Keratinocyte (primary cell): Measurements from ENCODE around the gene RAB34. TPM values are rescaled to one million over a fixed set of nuclear protein-coding genes. Genes with fewer than 3 reads are reported as not detected.

Source experiments
- DNase-seq: peaks from one replicate; pipeline ENCODE4 v3.0.0-alpha.2; 2011; ENCODE audit warnings: low read depth, missing footprints, low spot score
- FAIRE-seq: peaks from 2 replicates; lab custom pipeline; 2011; peaks lifted over from hg19 to GRCh38; lab: Jason Lieb, UNC
- H2AFZ ChIP-seq: 2 replicates; pipeline ENCODE4 v1.6.0; 2012; ENCODE audit warnings: low read length, control low read depth, inconsistent platforms; ENCODE audit not compliant: control insufficient read depth
- H3K27ac ChIP-seq: 2 replicates; pipeline ENCODE4 v1.5.1; 2011; ENCODE audit warnings: low read length; ENCODE audit not compliant: control insufficient read depth, insufficient read depth
- H3K27me3 ChIP-seq: 3 replicates; pipeline ENCODE4 v1.6.0; 2011; ENCODE audit warnings: low read length; ENCODE audit not compliant: control insufficient read depth, insufficient read depth; ENCODE audit errors: extremely low read depth
- H3K36me3 ChIP-seq, 2 experiments: 2 replicates in 1 of 2; 3 replicates in 1 of 2; pipeline ENCODE4 v1.5.1; 2011; ENCODE audit warnings: low read length in 2 of 2, mild to moderate bottlenecking in 1 of 2; ENCODE audit not compliant: control insufficient read depth in 2 of 2, insufficient read depth in 2 of 2; ENCODE audit errors: extremely low read depth in 1 of 2
- H3K4me1 ChIP-seq: 3 replicates; pipeline ENCODE4 v1.5.1; 2011; ENCODE audit warnings: low read length; ENCODE audit not compliant: control insufficient read depth, insufficient read depth; ENCODE audit errors: extremely low read depth
- H3K4me2 ChIP-seq: 3 replicates; pipeline ENCODE4 v1.6.0; 2011; ENCODE audit warnings: low read depth, low read length; ENCODE audit not compliant: control insufficient read depth, insufficient read depth; ENCODE audit errors: extremely low read depth
- H3K4me3 ChIP-seq, 3 experiments: fragments of 200-600 bp in 1 of 3; sonication (generic) in 1 of 3; 2 replicates in 2 of 3; 3 replicates in 1 of 3; pipeline ENCODE4 v1.5.1; 2011 to 2016; ENCODE audit warnings: low read length in 3 of 3, mild to moderate bottlenecking in 3 of 3, control low read depth in 2 of 3, inconsistent platforms in 1 of 3, low read depth in 1 of 3, mixed read lengths in 1 of 3, mixed run types in 1 of 3, moderate library complexity in 1 of 3; ENCODE audit not compliant: control insufficient read depth in 2 of 3, insufficient read depth in 2 of 3; ENCODE audit errors: extremely low read depth in 1 of 3
- H3K79me2 ChIP-seq: 2 replicates; pipeline ENCODE4 v1.6.0; 2012; ENCODE audit warnings: low read length; ENCODE audit not compliant: control insufficient read depth, insufficient read depth
- H3K9ac ChIP-seq: 3 replicates; pipeline ENCODE4 v1.6.0; 2011; ENCODE audit warnings: low read length; ENCODE audit not compliant: control insufficient read depth, insufficient read depth; ENCODE audit errors: extremely low read depth
- H3K9me1 ChIP-seq: 3 replicates; pipeline ENCODE4 v1.6.0; 2011; ENCODE audit warnings: low read length; ENCODE audit not compliant: control insufficient read depth, insufficient read depth; ENCODE audit errors: extremely low read depth
- H3K9me3 ChIP-seq: 2 replicates; pipeline ENCODE4 v1.5.1; 2012; ENCODE audit warnings: low read depth, low read length; ENCODE audit not compliant: control insufficient read depth
- H4K20me1 ChIP-seq: 3 replicates; pipeline ENCODE4 v1.6.0; 2011; ENCODE audit warnings: low read length; ENCODE audit not compliant: control insufficient read depth, insufficient read depth; ENCODE audit errors: extremely low read depth
- EZH2 ChIP-seq: IDR thresholded peaks from one replicate; pipeline ENCODE4 v1.6.1; 2012; ENCODE audit warnings: inconsistent platforms, mild to moderate bottlenecking, low read length, moderate library complexity
- dilution Hi-C: fragments of 300-500 bp; cut with MboI; formaldehyde crosslinking; loops from one replicate; pipeline ENCODE4 v1.7.0; 2020; ENCODE audit warnings: low sequenced_read_pairs; ENCODE audit not compliant: extremely low pct_ligation_motif_present
- polyA plus RNA-seq, 5 experiments: library from polyadenylated mRNA; depleted of rRNA in 3 of 5; stranded (reverse) in 3 of 5; stranded (forward) in 1 of 5; unstranded in 1 of 5; fragments of >200 nt; gene quantifications; 1 replicate in 1 of 5; 2 replicates in 3 of 5; 3 replicates in 1 of 5; pipeline versions ENCODE4 v1.2.1 to v1.2.3, GENCODE V29; 2011 to 2012; ENCODE audit warnings: missing spikeins in 2 of 5, low read depth in 1 of 5, low replicate concordance in 1 of 5
- TF ChIP-seq, protein P1 (sequence below), 3 experiments: IDR thresholded peaks in 1 of 3; conservative IDR thresholded peaks in 1 of 3; optimal IDR thresholded peaks in 1 of 3; 2 replicates in 2 of 3; 3 replicates in 1 of 3; pipeline versions ENCODE3 to v1.5.1; 2011; ENCODE audit warnings: low read length in 3 of 3, mild to moderate bottlenecking in 3 of 3, moderate library complexity in 2 of 3, control low read depth in 1 of 3, inconsistent platforms in 1 of 3; ENCODE audit not compliant: insufficient read depth in 2 of 3; ENCODE audit errors: extremely low read depth in 1 of 3

Gene RAB34
- polyA plus RNA-seq, 1 donor (not counting 4 experiments of a cell fraction or from before 2014, with no cell fraction given): 134 TPM

DNA sequence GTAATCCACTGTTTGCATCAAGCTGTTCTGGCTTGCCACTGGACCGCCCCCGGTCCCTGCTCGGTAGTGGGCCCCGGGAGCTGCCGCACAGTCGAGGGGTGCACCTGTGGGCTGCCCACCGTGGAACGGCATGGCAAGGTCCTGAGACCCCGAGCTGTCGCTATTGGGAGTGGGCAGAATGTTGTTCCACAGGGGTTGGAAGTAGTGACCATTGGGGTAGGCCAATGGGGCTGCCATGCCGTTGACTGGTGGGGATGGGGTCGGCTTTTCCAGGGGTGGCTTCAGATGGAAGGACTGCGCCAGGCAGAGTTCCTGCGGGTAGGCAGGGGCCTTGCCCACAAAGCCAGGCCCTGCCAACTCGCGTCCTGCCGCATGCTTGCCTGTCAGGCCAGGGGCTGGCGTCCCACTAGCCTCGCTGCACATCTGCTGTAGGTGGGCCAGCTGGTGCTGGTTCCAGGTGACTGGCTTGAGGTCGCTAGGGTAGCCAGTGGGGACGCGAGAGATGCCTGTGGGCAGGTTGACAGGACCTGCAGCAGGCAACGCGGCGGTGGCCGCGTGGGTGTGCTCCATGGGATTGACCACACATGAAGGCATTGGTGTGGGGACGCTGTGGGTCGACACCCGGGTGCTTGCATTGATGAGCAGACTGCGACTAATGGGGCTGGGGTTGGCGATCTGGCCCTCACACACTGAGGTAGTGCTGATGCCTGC is 40.9 kb upstream of the RAB34 start:
- peaks cover 5% of the 10 kb centered on the region for H3K4me1 ChIP-seq
- H2AFZ ChIP-seq: no peak overlapping the region
- H3K9me1 ChIP-seq: peaks cover 2% of the 10 kb centered on the region
- H3K27me3 ChIP-seq: no peaks in the 10 kb centered on the region
- peaks cover 9% of the 10 kb centered on the region for H4K20me1 ChIP-seq
- DNase-seq (no peak), FAIRE-seq (no peak)
- no peak overlapping the region for H3K4me3 ChIP-seq
- TF ChIP-seq, protein P1, sequence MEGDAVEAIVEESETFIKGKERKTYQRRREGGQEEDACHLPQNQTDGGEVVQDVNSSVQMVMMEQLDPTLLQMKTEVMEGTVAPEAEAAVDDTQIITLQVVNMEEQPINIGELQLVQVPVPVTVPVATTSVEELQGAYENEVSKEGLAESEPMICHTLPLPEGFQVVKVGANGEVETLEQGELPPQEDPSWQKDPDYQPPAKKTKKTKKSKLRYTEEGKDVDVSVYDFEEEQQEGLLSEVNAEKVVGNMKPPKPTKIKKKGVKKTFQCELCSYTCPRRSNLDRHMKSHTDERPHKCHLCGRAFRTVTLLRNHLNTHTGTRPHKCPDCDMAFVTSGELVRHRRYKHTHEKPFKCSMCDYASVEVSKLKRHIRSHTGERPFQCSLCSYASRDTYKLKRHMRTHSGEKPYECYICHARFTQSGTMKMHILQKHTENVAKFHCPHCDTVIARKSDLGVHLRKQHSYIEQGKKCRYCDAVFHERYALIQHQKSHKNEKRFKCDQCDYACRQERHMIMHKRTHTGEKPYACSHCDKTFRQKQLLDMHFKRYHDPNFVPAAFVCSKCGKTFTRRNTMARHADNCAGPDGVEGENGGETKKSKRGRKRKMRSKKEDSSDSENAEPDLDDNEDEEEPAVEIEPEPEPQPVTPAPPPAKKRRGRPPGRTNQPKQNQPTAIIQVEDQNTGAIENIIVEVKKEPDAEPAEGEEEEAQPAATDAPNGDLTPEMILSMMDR (optimal IDR thresholded peaks at IDR 0.05 in 1 of 3, IDR thresholded peaks at IDR 0.05 in 1 of 3, conservative IDR thresholded peaks at IDR 0.05 in 1 of 3; ENCODE audit: extremely low read depth in 1 of 3, insufficient read depth in 2 of 3, low read length in 3 of 3): no peak
- no peak for TF ChIP-seq EZH2
- H3K27ac ChIP-seq: no peak overlapping the region
- peaks cover 15% of the 10 kb centered on the region for H3K79me2 ChIP-seq
- no peak overlapping the region for H3K9ac ChIP-seq
- H3K9me3 ChIP-seq: no peaks in the 10 kb centered on the region
- H3K36me3 ChIP-seq: peaks cover 21 to 31% of the 10 kb centered on the region in 2 experiments
- H3K4me2 ChIP-seq: no peak overlapping the region
- dilution Hi-C loops: no loop called here

DNA sequence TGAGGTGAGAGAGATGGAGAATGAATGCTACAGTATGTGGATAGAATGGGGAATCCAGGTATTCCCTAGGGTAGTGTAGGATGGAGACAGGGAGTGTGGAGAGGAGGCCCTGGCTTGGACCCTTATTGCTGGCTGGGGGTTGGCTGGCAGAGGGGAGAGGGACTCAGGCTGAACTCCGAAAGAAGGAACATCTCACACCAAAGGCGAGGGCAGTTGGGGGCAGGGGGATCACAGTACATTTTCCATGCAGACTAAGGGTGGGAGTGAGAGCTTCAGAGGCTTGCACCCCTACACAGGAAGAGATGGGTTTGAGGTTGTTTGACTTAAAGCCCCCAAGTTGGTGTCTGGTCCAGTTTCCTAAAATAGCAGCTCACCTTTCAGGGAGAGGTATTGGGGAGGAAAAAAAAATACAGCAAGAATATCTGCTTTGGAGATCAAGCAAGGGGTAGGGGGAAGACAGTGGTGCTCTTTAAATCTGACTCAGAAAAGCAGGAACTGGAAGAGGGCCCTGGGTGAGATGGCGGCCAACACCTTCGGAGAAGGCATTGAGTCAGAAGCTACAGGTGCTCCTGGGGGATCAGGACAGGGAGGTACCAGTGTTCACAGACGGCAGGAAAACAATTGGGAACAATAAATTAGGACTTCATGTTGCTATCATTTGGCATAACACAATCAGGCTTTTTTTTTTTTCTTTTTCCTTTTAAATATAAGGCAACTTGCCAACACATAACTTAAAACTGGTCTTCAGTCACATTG is 38.6 kb upstream of the RAB34 start:
- Histone ChIP-seq H3K4me3 (no peak overlapping the region), H3K79me2 (peaks cover 7% of the 10 kb centered on the region), H3K27ac (no peak overlapping the region), H2AFZ (no peak overlapping the region), H3K36me3 (peaks cover 17 to 27% of the 10 kb centered on the region in 2 experiments), H4K20me1 (peaks cover 7% of the 10 kb centered on the region), H3K9ac (no peak overlapping the region), H3K9me1 (peaks cover 2% of the 10 kb centered on the region), H3K4me1 (no peaks in the 10 kb centered on the region), H3K9me3 (no peaks in the 10 kb centered on the region), H3K27me3 (no peaks in the 10 kb centered on the region), H3K4me2 (no peak overlapping the region)
- FAIRE-seq (no peak), DNase-seq (no peak)
- dilution Hi-C loops: no loop called here
- no peak for TF ChIP-seq EZH2
- TF ChIP-seq, protein P1 (optimal IDR thresholded peaks at IDR 0.05 in 1 of 3, IDR thresholded peaks at IDR 0.05 in 1 of 3, conservative IDR thresholded peaks at IDR 0.05 in 1 of 3; ENCODE audit: extremely low read depth in 1 of 3, insufficient read depth in 2 of 3, low read length in 3 of 3): no peak
